ENCODE measurements around the gene HJURP.

The HJURP gene

DNA sequence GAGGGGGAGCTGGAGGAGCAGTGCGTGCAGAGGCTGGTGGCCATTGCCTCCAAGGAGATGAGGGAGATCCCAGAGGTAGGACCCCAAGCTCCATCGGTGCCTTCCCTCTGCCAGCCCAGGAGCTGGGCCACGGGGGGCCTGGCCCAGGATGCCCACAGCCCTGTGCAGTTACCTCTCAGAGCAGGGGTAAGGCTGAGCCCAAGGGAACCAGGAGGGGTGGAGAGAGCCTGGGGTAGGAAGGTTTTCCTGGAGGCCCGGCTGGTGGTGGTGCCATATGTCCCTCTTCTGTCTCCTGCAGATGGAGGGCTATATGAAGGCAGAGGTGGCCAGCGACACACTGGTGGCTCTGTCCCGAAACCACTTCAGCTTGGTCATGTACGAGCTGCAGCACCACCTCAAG is 64.8 kb downstream of the HJURP start:
- no peak for DNase-seq
